ENCODE measurements around the gene AUTS2.

The AUTS2 gene

GRCh38 chr7:69844264-69844868, 246.1 kb downstream of the AUTS2 start:
- TF ChIP-seq CTCF (IDR thresholded peaks at IDR 0.05; ENCODE audit: low read depth, low read length): no peak
- H3K4me3 ChIP-seq (replicated peaks in 1 of 2; ENCODE audit: low read depth in 2 of 2, low read length in 2 of 2): no peak overlapping the region
- DNase-seq (ENCODE audit: low read depth in 2 of 2): no peak

GRCh38 chr7:69845721-69846495, 247.6 kb downstream of the AUTS2 start:
- no peak for DNase-seq (ENCODE audit: low read depth in 2 of 2)
- no peak for TF ChIP-seq CTCF (IDR thresholded peaks at IDR 0.05; ENCODE audit: low read depth, low read length)
- H3K4me3 ChIP-seq (replicated peaks in 1 of 2; ENCODE audit: low read depth in 2 of 2, low read length in 2 of 2): no peak overlapping the region

DNA sequence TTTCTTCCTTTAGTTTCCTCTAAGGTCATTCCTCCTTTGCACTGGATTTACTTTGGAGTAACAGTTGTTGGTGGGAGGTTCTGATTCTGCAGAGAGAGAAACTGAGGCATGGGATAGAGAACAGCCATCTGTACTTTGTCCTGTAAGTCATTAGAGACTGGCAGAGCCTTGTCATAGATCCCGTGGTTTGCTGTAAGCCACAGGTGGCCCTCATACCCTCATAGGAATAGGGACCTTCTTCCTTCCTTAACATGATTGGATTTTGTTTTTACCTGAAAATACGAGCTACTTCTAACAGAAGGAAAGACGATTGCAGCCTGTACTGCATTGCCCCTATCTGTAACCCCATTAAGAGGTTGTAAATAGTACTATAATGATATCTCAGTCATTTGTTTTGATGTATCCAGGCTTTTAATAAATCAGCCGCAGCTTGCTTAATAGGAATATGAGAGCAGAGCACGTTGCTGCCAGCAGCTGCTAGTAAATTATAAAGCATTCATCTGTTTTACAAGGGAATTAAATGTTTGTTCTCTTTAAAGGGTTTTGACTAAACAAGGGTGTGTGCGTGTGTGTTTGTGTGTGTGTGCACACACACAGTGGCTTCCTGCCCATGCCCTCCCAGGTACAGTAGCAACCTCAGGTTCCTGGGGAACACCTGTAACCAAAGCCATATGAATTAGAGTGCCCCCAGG, 249.8 kb downstream of the AUTS2 start:
- no peak for TF ChIP-seq CTCF (IDR thresholded peaks at IDR 0.05; ENCODE audit: low read depth, low read length)
- no peak for DNase-seq (ENCODE audit: low read depth in 2 of 2)
- H3K4me3 ChIP-seq (replicated peaks in 1 of 2; ENCODE audit: low read depth in 2 of 2, low read length in 2 of 2): no peak overlapping the region

DNA sequence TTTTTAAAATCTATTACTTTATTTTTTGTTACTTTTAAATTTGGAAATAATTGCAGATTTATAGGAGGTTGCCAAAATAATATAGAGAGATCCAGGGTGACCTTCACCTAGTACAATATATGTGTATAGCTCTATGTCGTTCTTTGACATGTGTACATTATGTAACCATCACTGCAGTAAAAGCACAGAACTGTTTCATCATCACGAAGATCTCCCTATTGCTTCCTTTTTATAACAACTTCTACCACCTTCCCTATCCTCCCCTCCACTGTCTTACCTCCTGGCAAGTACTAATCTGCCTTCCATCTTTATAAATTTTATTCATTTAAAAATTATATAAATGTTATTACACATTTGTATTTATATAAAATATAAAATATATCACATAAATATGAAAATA, 251.0 kb downstream of the AUTS2 start:
- no peak for TF ChIP-seq CTCF (IDR thresholded peaks at IDR 0.05; ENCODE audit: low read depth, low read length)
- DNase-seq (ENCODE audit: low read depth in 2 of 2): no peak
- H3K4me3 ChIP-seq (replicated peaks in 1 of 2; ENCODE audit: low read depth in 2 of 2, low read length in 2 of 2): no peak overlapping the region

GRCh38 chr7:69857014-69857413, 258.7 kb downstream of the AUTS2 start:
- H3K4me3 ChIP-seq (replicated peaks in 1 of 2; ENCODE audit: low read depth in 2 of 2, low read length in 2 of 2): no peak overlapping the region
- DNase-seq (ENCODE audit: low read depth in 2 of 2): no peak
- no peak for TF ChIP-seq CTCF (IDR thresholded peaks at IDR 0.05; ENCODE audit: low read depth, low read length)

DNA sequence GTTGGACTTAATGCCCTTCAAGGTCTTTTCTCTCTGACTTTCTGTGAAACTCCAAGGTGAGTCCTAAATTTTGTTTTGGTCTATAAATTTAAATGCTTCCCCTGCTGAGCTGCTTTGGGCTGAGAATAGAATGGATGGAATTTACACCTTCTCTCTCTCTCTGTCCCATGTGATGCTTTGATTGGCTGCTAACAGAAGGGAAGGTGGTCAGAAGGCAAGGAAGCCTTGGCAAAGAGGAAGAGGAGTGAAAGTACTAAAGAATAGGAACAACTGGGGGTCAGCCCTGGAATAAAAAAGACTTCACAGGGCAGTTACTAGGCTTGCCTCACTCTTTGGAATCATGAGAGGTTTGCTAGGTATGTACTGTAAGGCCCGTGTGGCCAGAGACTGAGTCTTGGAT, 260.2 kb downstream of the AUTS2 start:
- no peak overlapping the region for H3K4me3 ChIP-seq (replicated peaks in 1 of 2; ENCODE audit: low read depth in 2 of 2, low read length in 2 of 2)
- TF ChIP-seq CTCF (IDR thresholded peaks at IDR 0.05; ENCODE audit: low read depth, low read length): no peak
- DNase-seq (ENCODE audit: low read depth in 2 of 2): no peak
